B cell (primary cell): ENCODE results near the gene TNFRSF1A.

ENCODE experiments used
- CTCF ChIP-seq: fragments of 200-600 bp; IDR thresholded peaks from one replicate; pipeline ENCODE4 v1.8.0; 2022; ENCODE audit warnings: antibody characterized with exemption, mild to moderate bottlenecking
- EZH2 ChIP-seq: IDR thresholded peaks from 2 replicates; pipeline ENCODE4 v1.6.1; 2012; ENCODE audit warnings: borderline replicate concordance, low read depth, mild to moderate bottlenecking, moderate library complexity, low read length; ENCODE audit not compliant: insufficient read depth, poor library complexity, severe bottlenecking

GRCh38 chr12:6279631-6280030, 62.2 kb downstream of the TNFRSF1A start:
- no peak for TF ChIP-seq CTCF
- no peak for TF ChIP-seq EZH2
